CD4-positive, alpha-beta T cell treated with Interleukin-2 at 100 ng/mL for 4 hours (primary cell): ENCODE results near the gene SYN1.
A peak's percentile ranks its signal among the peaks of the same experiment; 100 is the strongest.
"Not testable (repeated sequence)": the region's sequence is repeated elsewhere in the genome, so short reads cannot be mapped to it uniquely, and the experiment has no call there.

Experiments used
- DNase-seq: peaks from one replicate; pipeline ENCODE4 v3.0.0-alpha.2; 2020; ENCODE audit warnings: low spot score

Gene SYN1

GRCh38 chrX:47633689-47634590 is 14.3 kb upstream of the SYN1 start:
- DNase-seq, result no peak

GRCh38 chrX:47632666-47633065 is 13.0 kb upstream of the SYN1 start:
- no peak for DNase-seq

GRCh38 chrX:47631676-47632075 is 12.0 kb upstream of the SYN1 start:
- DNase-seq, result no peak

GRCh38 chrX:47629419-47630200 is 10.0 kb upstream of the SYN1 start, which contains the start of gene CFP:
TSS of gene CFP (minus strand) at chrX:47629930. CDS start at chrX:47629844, 86 bp downstream.
- DNase-seq, result peak; percentile 8

- peak; percentile 29 for DNase-seq
These were observed 9.3 kb upstream of the SYN1 start for GRCh38 chrX:47628982-47629381.

- DNase-seq, result no peak
These were observed 5.7 kb upstream of the SYN1 start for GRCh38 chrX:47625365-47625764.

GRCh38 chrX:47623540-47624027 is 3.9 kb upstream of the SYN1 start:
- DNase-seq, result peak; percentile 39

- DNase-seq, result no peak
These were observed 2.2 kb upstream of the SYN1 start for GRCh38 chrX:47621851-47622250.

GRCh38 chrX:47620303-47620685 is 637 bp upstream of the SYN1 start:
- no peak for DNase-seq

- DNase-seq, result no peak
These were observed 653 bp downstream of the SYN1 start for GRCh38 chrX:47618923-47619485.

- no peak for DNase-seq
These were observed 5.0 kb downstream of the SYN1 start for GRCh38 chrX:47614618-47615017.

GRCh38 chrX:47613082-47613481 is 6.6 kb downstream of the SYN1 start:
- DNase-seq, result no peak

GRCh38 chrX:47612418-47612817 is 7.2 kb downstream of the SYN1 start:
- no peak for DNase-seq

- DNase-seq, result no peak
These were observed 7.7 kb downstream of the SYN1 start for GRCh38 chrX:47611926-47612325.

GRCh38 chrX:47611489-47611888 is 8.2 kb downstream of the SYN1 start:
- no peak for DNase-seq

- no peak for DNase-seq
These were observed 9.1 kb downstream of the SYN1 start for GRCh38 chrX:47610511-47610910.

- no peak for DNase-seq
These were observed 11.4 kb downstream of the SYN1 start for GRCh38 chrX:47608130-47608810.

GRCh38 chrX:47607091-47607490 is 12.6 kb downstream of the SYN1 start:
- no peak for DNase-seq

GRCh38 chrX:47605024-47605423 is 14.6 kb downstream of the SYN1 start:
- DNase-seq, result no peak

- DNase-seq, result not testable (repeated sequence)
These were observed 16.5 kb downstream of the SYN1 start for GRCh38 chrX:47603125-47603524.

GRCh38 chrX:47597222-47597621 is 22.4 kb downstream of the SYN1 start:
- DNase-seq, result no peak

GRCh38 chrX:47596256-47596655 is 23.4 kb downstream of the SYN1 start:
- no peak for DNase-seq
